ENCODE data around the gene ANO10.

DNA sequence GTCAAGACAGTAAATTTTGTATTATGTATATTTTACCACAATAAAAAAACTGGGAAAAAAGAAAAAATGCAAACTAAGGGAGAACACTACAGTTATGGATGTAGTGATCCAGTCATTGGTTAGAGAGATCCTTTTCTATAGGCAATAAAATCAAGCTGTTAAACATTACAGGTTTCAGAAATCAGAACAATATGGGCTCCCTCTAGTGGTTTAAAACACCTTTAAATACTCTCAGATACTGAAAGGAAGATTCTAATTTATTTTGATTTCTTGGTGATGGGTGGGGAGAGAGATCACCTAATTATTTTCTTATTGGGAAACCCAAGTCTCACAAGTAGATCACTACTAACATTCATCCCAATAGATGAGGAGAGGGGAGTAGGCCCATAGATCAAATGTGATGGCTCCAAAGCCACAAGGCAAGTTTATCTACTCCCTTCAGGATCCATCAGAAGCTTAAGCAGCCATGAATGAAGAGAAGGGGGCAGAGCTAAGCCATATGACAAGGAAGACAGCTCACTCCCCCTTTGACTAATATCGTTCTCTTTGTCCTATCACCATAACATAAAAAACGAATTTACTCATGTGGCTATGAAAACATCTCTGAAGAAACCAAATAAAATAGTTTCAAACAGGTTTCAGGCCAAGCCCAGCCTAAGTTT is 118.6 kb downstream of the ANO10 start:
- TF ChIP-seq, protein P1, sequence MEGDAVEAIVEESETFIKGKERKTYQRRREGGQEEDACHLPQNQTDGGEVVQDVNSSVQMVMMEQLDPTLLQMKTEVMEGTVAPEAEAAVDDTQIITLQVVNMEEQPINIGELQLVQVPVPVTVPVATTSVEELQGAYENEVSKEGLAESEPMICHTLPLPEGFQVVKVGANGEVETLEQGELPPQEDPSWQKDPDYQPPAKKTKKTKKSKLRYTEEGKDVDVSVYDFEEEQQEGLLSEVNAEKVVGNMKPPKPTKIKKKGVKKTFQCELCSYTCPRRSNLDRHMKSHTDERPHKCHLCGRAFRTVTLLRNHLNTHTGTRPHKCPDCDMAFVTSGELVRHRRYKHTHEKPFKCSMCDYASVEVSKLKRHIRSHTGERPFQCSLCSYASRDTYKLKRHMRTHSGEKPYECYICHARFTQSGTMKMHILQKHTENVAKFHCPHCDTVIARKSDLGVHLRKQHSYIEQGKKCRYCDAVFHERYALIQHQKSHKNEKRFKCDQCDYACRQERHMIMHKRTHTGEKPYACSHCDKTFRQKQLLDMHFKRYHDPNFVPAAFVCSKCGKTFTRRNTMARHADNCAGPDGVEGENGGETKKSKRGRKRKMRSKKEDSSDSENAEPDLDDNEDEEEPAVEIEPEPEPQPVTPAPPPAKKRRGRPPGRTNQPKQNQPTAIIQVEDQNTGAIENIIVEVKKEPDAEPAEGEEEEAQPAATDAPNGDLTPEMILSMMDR (IDR thresholded peaks at IDR 0.05), result peak; percentile 16 to 74 (median 52)
- TF ChIP-seq POLR2A (IDR thresholded peaks at IDR 0.05), result no peak

Data from thyroid gland (tissue), 4 donors.